A549 (cell line): ENCODE measurements around the gene CS. TPM values are rescaled to one million over a fixed set of nuclear protein-coding genes. Genes with fewer than 3 reads are reported as not detected.

ENCODE experiments used
- ATAC-seq, 2 experiments: fragments of 200-7000 bp in 1 of 2; fragments of >200 bp in 1 of 2; cut with Nextera tagmentation in 1 of 2; cut with Tn5 transposase in 1 of 2; 3 replicates each; pipeline versions ENCODE4 v1.8.0 to v1.9.1; 2018 to 2020; ENCODE audit warnings: mild to moderate bottlenecking in 1 of 2, moderate library complexity in 1 of 2
- CTCF ChIA-PET: fragments of 300-600 bp; sonication (Branson Sonifier 250); formaldehyde crosslinking; extraction: SDS; loops from one replicate; lab custom pipeline; 2021; ENCODE audit warnings: antibody characterized with exemption, inconsistent platforms; lab: Yijun Ruan, JAX
- POLR2A ChIA-PET: fragments of 350-600 bp; formaldehyde crosslinking; extraction: SDS; loops from one replicate; lab custom pipeline; 2021; ENCODE audit warnings: antibody characterized with exemption, inconsistent platforms; lab: Yijun Ruan, JAX
- DNase-seq, 2 experiments: peaks; one replicate each; pipeline versions ENCODE4 v3.0.0 to v3.0.0-alpha.2; 2011 to 2016; ENCODE audit warnings: low read depth in 1 of 2, low spot score in 1 of 2
- FAIRE-seq: peaks from 2 replicates; lab custom pipeline; 2011; peaks lifted over from hg19 to GRCh38; lab: Jason Lieb, UNC
- H3K27ac ChIP-seq, 2 experiments: fragments of >200 bp; sonication (Bioruptor Twin); formaldehyde crosslinking; 3 replicates each; pipeline ENCODE4 v1.5.1; 2016 to 2017
- H3K4me1 ChIP-seq: fragments of >200 bp; sonication (Bioruptor Twin); formaldehyde crosslinking; 3 replicates; pipeline ENCODE4 v1.6.1; 2016
- H3K4me2 ChIP-seq: fragments of >200 bp; sonication (Bioruptor Twin); formaldehyde crosslinking; 3 replicates; pipeline ENCODE4 v1.6.1; 2016
- H3K4me3 ChIP-seq: fragments of >200 bp; sonication (Bioruptor Twin); formaldehyde crosslinking; 3 replicates; pipeline ENCODE4 v1.5.1; 2016
- H3K9me3 ChIP-seq: fragments of >200 bp; sonication (Bioruptor Twin); formaldehyde crosslinking; 3 replicates; pipeline ENCODE4 v1.6.1; 2016
- CHD4 ChIP-seq: fragments of 200-600 bp; sonication (generic); IDR thresholded peaks from 2 replicates; pipeline ENCODE4 v1.6.1; 2016; ENCODE audit warnings: antibody characterized with exemption, mild to moderate bottlenecking, borderline replicate concordance
- EHF ChIP-seq: fragments of 250-450 bp; sonication (Bioruptor Pico); IDR thresholded peaks from 2 replicates; pipeline ENCODE4 v1.5.0; 2020; ENCODE audit warnings: mild to moderate bottlenecking
- ESRRA ChIP-seq: fragments of 150-350 bp; IDR thresholded peaks from 2 replicates; pipeline ENCODE4 v1.6.1; 2014; ENCODE audit warnings: mild to moderate bottlenecking, low read length, borderline replicate concordance
- FOSB ChIP-seq: fragments of 250-450 bp; sonication (Bioruptor Pico); IDR thresholded peaks from 2 replicates; pipeline ENCODE4 v1.5.0; 2020; ENCODE audit warnings: mild to moderate bottlenecking, moderate library complexity
- HDAC2 ChIP-seq: fragments of 200-600 bp; sonication (generic); IDR thresholded peaks from 2 replicates; pipeline ENCODE4 v1.6.1; 2016
- HOXA7 ChIP-seq: fragments of 250-450 bp; sonication (Bioruptor Pico); IDR thresholded peaks from 2 replicates; pipeline ENCODE4 v1.5.0; 2020; ENCODE audit warnings: mild to moderate bottlenecking, moderate library complexity
- JUNB ChIP-seq: fragments of >200 bp; sonication (Bioruptor Twin); formaldehyde crosslinking; IDR thresholded peaks from 2 replicates; pipeline ENCODE4 v1.6.1; 2016
- NPAS2 ChIP-seq: fragments of 250-450 bp; sonication (Bioruptor Pico); IDR thresholded peaks from 2 replicates; pipeline ENCODE4 v1.8.0; 2022; ENCODE audit warnings: mild to moderate bottlenecking, moderate library complexity, borderline replicate concordance
- NR3C1 ChIP-seq: fragments of >200 bp; sonication (Bioruptor Twin); formaldehyde crosslinking; IDR thresholded peaks from 3 replicates; pipeline ENCODE4 v1.6.1; 2017
- RARB ChIP-seq: fragments of 250-450 bp; sonication (Bioruptor Pico); IDR thresholded peaks from 2 replicates; pipeline ENCODE4 v1.8.0; 2021; ENCODE audit warnings: mild to moderate bottlenecking, moderate library complexity
- RCOR1 ChIP-seq: fragments of 150-350 bp; IDR thresholded peaks from 2 replicates; pipeline ENCODE4 v1.6.1; 2014; ENCODE audit warnings: antibody characterized with exemption, low read length, low read depth
- RNF2 ChIP-seq: fragments of 200-600 bp; sonication (generic); IDR thresholded peaks from 2 replicates; pipeline ENCODE4 v1.6.1; 2016; ENCODE audit warnings: low read depth, mild to moderate bottlenecking, antibody characterized with exemption, moderate library complexity, borderline replicate concordance
- SREBF2 ChIP-seq: fragments of 450-650 bp; IDR thresholded peaks from 2 replicates; pipeline ENCODE4 v1.6.1; 2014; ENCODE audit warnings: mild to moderate bottlenecking, moderate library complexity
- ZC3H11A ChIP-seq: fragments of 450-650 bp; IDR thresholded peaks from 2 replicates; pipeline ENCODE4 v1.6.1; 2014; ENCODE audit warnings: antibody characterized with exemption, mild to moderate bottlenecking
- ZFP36 ChIP-seq: fragments of 450-650 bp; IDR thresholded peaks from 2 replicates; pipeline ENCODE4 v1.6.1; 2014; ENCODE audit warnings: borderline replicate concordance; ENCODE audit not compliant: partially characterized antibody
- WGBS: methylation state at CpG from one replicate; pipeline ENCODE4 v1.1.6; 2017; ENCODE audit errors: missing lambda C conversion rate; 5-methylcytosine and 5-hydroxymethylcytosine counted together
- polyA plus RNA-seq, 4 experiments: library from polyadenylated mRNA; depleted of rRNA in 3 of 4; stranded (reverse); fragments of >200 nt; fragmentation: RNase III in 1 of 4; extraction: RNeasy Plus Mini Kit Qiagen cat#74134 plus additional on column Dnase treatment in 1 of 4; gene quantifications; 2 replicates in 3 of 4; 3 replicates in 1 of 4; pipeline ENCODE4 v1.2.3, GENCODE V29; 2011 to 2017
- TF ChIP-seq, protein P1 (sequence below): fragments of >200 bp; sonication (Bioruptor Twin); formaldehyde crosslinking; IDR thresholded peaks from 2 replicates; pipeline ENCODE4 v1.6.1; 2016
- TF ChIP-seq, protein P2 (sequence below): fragments of 200-600 bp; sonication (generic); IDR thresholded peaks from 2 replicates; pipeline ENCODE4 v1.6.1; 2016; ENCODE audit warnings: antibody characterized with exemption, mild to moderate bottlenecking, moderate library complexity
- TF ChIP-seq, protein P3 (sequence below): IDR thresholded peaks from 2 replicates; pipeline ENCODE4 v1.6.1; 2012; ENCODE audit warnings: low read depth, borderline replicate concordance

The CS gene
- polyA plus RNA-seq, 2 of the 4 experiments (the other 2 are of a cell fraction), result 146 to 223 TPM

DNA sequence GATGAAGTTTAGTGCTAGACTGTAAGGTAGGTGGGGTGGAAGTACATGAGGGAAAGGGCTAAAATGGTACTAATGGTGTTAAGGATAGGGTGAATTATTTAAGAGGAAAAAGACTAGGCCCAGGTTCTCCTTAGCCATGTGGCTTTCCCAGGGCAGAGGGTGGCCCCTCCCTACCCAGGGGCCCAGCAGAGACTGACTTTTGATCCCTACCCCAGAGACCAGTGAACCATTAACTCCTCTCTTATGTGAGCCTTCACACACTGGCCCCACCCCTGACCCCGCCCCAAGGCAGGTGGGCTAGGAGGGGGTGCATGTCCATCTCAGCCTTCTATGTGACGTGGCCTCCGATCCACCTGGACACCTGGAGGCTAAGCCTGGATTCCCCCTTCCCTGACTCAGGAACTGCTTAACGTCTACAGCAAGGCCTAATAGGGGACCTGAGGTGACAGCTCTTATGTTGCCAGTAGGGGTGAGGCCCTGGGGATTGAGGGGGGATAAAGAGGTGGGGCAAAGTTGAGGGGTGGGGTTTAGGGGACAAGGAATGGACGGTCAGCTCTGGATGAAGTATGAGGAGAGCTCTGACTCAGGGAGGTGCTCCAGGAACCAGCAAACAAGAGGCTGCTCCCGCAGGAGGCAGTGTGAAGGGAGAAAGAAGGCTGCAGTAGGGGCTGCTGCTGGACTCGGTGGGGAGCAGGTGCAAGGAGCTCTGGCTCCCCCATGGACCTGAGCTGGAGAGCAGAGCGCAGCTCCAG, 69.5 kb downstream of the CS start:
- ChIA-PET CTCF (interaction anchor here (0.9 to 7.0 kb wide), 5 partner anchors 28 to 41 kb away, joined by 3 to 69 read pairs (median 4); partner anchors contain the start of genes ANKRD52, COQ10A and SMARCC2), POLR2A (interaction anchor here (1.9 kb wide), 1 partner anchor 9 kb away, joined by 6 read pairs; the partner anchor contains the start of gene RNF41)
- Histone ChIP-seq H3K4me3 (no peak overlapping the region), H3K27ac (no peak overlapping the region), H3K4me2 (0 out of 3 replicates have a peak overlapping the region, but pooled peaks have one; percentile 22), H3K9me3 (no peaks in the 10 kb centered on the region), H3K4me1 (peaks cover 9% of the 10 kb centered on the region)
- DNase-seq (no peak), ATAC-seq (peak in 1 of 2 experiments; percentile 16; a peak in 2 of 6 replicates), FAIRE-seq (no peak)
- 64% methylated on average over 7 of the region's 8 CpGs for WGBS
- TF ChIP-seq RNF2, result no peak
- no peak for TF ChIP-seq NPAS2 (CRISPR knock-in tag)
- no peak for TF ChIP-seq ESRRA
- TF ChIP-seq HDAC2, result no peak
- no peak for TF ChIP-seq RCOR1
- TF ChIP-seq ZFP36, result no peak
- TF ChIP-seq JUNB, result no peak
- TF ChIP-seq, protein P1, sequence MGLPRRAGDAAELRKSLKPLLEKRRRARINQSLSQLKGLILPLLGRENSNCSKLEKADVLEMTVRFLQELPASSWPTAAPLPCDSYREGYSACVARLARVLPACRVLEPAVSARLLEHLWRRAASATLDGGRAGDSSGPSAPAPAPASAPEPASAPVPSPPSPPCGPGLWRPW, result no peak
- TF ChIP-seq, all 56 proteins: peak for 0

DNA sequence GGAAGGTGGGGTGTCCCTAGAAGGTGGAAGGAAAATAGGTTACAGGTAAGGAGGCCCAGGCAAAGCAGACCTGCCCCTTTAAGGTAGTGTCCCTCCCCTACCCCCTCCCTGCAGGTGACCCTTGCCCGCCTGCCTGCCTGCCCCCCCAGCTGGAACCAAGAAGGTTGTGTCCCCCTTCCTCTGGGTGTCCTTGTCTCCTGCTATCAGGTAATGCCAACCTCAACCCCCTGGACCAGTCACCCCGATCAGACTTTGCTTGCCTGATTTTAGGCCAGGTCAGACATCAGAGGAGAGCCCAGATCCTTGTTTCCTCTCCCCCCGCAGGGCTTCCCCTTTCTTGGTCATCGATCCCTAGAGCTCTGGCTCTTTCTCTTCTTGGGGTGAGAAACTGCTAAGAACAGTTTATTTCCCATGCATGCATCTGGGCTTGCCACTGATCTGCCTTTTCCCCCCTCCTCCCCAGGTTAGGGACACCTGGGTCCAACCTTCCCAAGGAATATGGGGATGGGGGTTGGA, 70.2 kb downstream of the CS start, which contains the start of gene SLC39A5:
Gene SLC39A5, plus strand, starts transcription at position 136 of the 516 bp plus-strand sequence. CDS start 1,224 bp downstream, outside the sequence.
- no peak for FAIRE-seq
- 94% methylated on average over 4 of the region's 4 CpGs for WGBS
- H3K4me2 ChIP-seq, result 0 out of 3 replicates have a peak within 1 kb of the TSS, but pooled peaks have one; percentile 22

DNA sequence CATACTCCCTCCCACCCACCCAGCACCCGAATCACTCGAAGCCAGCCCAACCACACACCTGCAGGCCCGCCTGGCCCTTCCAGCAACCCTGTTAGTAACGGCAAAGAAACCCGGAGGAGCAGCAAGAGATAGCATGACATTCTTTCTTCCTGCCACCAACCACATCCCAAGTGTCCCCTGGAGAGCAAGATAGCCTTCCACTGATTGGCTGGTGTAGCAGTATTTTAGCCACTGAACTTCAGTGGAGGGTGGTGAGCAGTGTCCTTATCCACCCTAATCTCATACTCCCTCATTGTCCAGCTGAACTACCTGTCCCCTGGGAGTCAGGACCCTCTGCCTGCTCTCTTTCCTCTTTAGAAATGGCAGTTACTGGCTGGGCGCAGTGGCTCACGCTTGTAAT, 71.0 kb downstream of the CS start:
- Histone ChIP-seq H3K4me2 (no peak overlapping the region), H3K27ac (no peak overlapping the region), H3K9me3 (no peaks in the 10 kb centered on the region), H3K4me3 (no peak overlapping the region), H3K4me1 (peaks cover 16% of the 10 kb centered on the region)
- ChIA-PET POLR2A (no interaction called here), CTCF (interaction anchor here (1.7 kb wide), 1 partner anchor 27 kb away, joined by 5 read pairs; no protein-coding TSS in a partner anchor)
- whole genome bisulfite sequencing, result 96% methylated on average over 4 of the region's 7 CpGs
- TF ChIP-seq, protein P2, sequence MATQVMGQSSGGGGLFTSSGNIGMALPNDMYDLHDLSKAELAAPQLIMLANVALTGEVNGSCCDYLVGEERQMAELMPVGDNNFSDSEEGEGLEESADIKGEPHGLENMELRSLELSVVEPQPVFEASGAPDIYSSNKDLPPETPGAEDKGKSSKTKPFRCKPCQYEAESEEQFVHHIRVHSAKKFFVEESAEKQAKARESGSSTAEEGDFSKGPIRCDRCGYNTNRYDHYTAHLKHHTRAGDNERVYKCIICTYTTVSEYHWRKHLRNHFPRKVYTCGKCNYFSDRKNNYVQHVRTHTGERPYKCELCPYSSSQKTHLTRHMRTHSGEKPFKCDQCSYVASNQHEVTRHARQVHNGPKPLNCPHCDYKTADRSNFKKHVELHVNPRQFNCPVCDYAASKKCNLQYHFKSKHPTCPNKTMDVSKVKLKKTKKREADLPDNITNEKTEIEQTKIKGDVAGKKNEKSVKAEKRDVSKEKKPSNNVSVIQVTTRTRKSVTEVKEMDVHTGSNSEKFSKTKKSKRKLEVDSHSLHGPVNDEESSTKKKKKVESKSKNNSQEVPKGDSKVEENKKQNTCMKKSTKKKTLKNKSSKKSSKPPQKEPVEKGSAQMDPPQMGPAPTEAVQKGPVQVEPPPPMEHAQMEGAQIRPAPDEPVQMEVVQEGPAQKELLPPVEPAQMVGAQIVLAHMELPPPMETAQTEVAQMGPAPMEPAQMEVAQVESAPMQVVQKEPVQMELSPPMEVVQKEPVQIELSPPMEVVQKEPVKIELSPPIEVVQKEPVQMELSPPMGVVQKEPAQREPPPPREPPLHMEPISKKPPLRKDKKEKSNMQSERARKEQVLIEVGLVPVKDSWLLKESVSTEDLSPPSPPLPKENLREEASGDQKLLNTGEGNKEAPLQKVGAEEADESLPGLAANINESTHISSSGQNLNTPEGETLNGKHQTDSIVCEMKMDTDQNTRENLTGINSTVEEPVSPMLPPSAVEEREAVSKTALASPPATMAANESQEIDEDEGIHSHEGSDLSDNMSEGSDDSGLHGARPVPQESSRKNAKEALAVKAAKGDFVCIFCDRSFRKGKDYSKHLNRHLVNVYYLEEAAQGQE, result no peak
- TF ChIP-seq ZFP36 (no peak), RARB (CRISPR knock-in tag) (no peak), NR3C1 (no peak), CHD4 (no peak), FOSB (no peak), HOXA7 (CRISPR knock-in tag) (no peak), EHF (CRISPR knock-in tag) (no peak), SREBF2 (no peak)
- TF ChIP-seq, protein P3, sequence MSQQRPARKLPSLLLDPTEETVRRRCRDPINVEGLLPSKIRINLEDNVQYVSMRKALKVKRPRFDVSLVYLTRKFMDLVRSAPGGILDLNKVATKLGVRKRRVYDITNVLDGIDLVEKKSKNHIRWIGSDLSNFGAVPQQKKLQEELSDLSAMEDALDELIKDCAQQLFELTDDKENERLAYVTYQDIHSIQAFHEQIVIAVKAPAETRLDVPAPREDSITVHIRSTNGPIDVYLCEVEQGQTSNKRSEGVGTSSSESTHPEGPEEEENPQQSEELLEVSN, result no peak
- no peak for FAIRE-seq
- no peak for DNase-seq
- no peak for ATAC-seq

More for the DNA sequence above, 70.2 kb downstream of the CS start, which contains the start of gene SLC39A5:
- ChIA-PET POLR2A (interaction anchor here (1.9 kb wide), 1 partner anchor 8 kb away, joined by 6 read pairs; the partner anchor contains the start of gene RNF41), CTCF (interaction anchor here (2.5 kb wide), 1 partner anchor 40 kb away, joined by 11 read pairs; the partner anchor contains the start of gene SMARCC2)
- H3K4me1 ChIP-seq, result peaks cover 14% of the 10 kb centered on the region
- H3K9me3 ChIP-seq, result no peaks in the 10 kb centered on the region
- DNase-seq (no peak), ATAC-seq (no peak)
- no peak within 1 kb of the TSS for H3K4me3 ChIP-seq
- no peak within 1 kb of the TSS for H3K27ac ChIP-seq
- no peak for TF ChIP-seq ZC3H11A
- no peak for TF ChIP-seq CHD4
